Stimulated activated CD4-positive, alpha-beta T cell treated with anti-CD3 and anti-CD28 coated beads, Interleukin-2, amount 100 ng/mL, for 4 hours (primary cell): ENCODE results near the gene PEX5L.

Experiments
- DNase-seq: peaks from one replicate; pipeline ENCODE4 v3.0.0-alpha.2; 2020; ENCODE audit warnings: low read depth

The PEX5L gene

GRCh38 chr3:179771797-179772196, 264.9 kb downstream of the PEX5L start:
- no peak for DNase-seq

- no peak for DNase-seq
These were observed 267.1 kb downstream of the PEX5L start for GRCh38 chr3:179769411-179770247.

DNA sequence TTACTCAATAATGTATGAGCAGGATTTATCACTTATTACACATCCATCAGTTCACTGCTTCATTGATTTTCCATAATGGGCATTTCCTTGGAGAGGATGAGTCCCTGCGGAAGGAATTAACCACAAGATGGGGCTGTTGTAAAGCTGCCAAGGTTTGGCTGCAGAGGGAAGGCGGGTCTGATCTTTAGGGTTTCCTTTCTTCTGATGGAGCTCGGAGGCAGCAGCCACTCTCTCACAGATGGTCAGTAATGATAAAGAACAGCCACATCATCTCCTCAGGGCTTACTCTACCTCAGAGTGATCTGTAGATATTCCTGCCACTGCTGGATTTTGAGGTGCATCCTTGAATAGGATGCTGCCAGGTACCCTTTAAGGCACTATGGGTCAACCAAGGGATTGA, 268.7 kb downstream of the PEX5L start:
- no peak for DNase-seq

GRCh38 chr3:179766416-179767133, 270.2 kb downstream of the PEX5L start:
- no peak for DNase-seq

- no peak for DNase-seq
These were observed 271.3 kb downstream of the PEX5L start for GRCh38 chr3:179765396-179765795.

DNA sequence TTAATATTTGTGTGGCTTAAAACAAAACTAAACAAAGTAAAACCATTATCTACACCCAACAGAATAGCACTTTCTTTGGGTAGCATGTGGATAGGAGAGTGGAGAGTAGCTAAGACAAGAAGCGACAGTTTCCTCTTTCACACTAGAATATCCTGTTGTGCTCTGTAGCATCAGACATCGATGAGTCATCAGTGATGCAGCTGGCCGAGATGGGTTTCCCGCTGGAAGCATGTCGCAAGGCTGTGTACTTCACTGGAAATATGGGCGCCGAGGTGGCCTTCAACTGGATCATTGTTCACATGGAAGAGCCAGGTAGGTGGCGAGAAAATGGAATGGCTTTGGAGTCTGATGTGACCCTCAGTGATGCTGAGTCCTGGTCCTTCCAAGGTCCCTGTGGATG, 275.8 kb downstream of the PEX5L start:
- no peak for DNase-seq

- no peak for DNase-seq
These were observed 285.9 kb downstream of the PEX5L start for GRCh38 chr3:179750720-179751328.

GRCh38 chr3:179745716-179746115, 291.0 kb downstream of the PEX5L start:
- no peak for DNase-seq

DNA sequence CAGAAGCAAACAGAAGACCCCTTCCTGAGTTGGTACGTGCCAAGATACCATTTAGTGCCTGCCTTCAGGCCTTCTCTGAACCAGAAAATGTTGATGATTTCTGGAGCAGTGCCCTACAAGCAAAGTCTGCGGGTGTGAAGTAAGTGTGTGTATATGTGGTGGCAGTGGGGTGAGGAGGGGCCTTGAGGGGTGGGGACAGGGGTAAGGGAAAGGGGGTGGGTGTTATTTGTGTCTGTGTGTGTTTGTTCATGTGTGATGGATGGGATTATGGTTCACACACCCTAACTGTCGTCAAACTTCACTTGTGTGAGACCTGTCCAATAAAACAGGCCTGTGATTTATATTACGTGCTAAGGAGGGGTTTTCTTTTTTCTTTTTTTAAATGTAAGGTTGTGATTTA, 291.7 kb downstream of the PEX5L start:
- no peak for DNase-seq
